Measurements from ENCODE around the gene GNE.

DNA sequence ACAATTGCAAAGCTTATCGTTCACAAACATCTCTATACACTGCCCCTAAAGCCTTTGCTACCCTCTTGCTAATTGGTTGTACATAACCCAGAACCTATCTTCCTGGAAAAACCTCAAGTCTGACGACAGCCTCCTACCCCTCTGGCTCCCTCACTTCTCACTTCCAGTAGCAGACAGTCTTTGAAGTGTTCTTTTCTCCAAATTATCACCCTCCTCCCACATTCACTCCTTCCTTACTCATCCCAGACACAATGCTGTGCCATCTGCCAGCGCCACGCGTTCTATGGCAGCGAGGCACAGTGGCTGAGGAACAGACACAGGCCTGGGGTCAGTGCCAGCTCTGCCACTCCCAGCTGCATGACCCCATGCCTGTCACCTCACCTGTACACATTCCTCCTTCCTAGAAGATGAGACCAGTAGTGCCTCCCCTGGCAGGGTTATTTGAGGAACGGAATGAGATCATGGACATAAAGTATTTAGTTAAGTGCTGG lies 39.8 kb downstream of the GNE start:
- TF ChIP-seq, protein P1, sequence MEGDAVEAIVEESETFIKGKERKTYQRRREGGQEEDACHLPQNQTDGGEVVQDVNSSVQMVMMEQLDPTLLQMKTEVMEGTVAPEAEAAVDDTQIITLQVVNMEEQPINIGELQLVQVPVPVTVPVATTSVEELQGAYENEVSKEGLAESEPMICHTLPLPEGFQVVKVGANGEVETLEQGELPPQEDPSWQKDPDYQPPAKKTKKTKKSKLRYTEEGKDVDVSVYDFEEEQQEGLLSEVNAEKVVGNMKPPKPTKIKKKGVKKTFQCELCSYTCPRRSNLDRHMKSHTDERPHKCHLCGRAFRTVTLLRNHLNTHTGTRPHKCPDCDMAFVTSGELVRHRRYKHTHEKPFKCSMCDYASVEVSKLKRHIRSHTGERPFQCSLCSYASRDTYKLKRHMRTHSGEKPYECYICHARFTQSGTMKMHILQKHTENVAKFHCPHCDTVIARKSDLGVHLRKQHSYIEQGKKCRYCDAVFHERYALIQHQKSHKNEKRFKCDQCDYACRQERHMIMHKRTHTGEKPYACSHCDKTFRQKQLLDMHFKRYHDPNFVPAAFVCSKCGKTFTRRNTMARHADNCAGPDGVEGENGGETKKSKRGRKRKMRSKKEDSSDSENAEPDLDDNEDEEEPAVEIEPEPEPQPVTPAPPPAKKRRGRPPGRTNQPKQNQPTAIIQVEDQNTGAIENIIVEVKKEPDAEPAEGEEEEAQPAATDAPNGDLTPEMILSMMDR (tag by site-specific recombination; IDR thresholded peaks at IDR 0.05) = no peak
- TF ChIP-seq ZSCAN16 (tag by site-specific recombination; IDR thresholded peaks at IDR 0.05) (no peak), YY2 (tag by site-specific recombination; IDR thresholded peaks at IDR 0.05) (no peak), KLF1 (tag by site-specific recombination; IDR thresholded peaks at IDR 0.05) (no peak)
- TF ChIP-seq, protein P2, sequence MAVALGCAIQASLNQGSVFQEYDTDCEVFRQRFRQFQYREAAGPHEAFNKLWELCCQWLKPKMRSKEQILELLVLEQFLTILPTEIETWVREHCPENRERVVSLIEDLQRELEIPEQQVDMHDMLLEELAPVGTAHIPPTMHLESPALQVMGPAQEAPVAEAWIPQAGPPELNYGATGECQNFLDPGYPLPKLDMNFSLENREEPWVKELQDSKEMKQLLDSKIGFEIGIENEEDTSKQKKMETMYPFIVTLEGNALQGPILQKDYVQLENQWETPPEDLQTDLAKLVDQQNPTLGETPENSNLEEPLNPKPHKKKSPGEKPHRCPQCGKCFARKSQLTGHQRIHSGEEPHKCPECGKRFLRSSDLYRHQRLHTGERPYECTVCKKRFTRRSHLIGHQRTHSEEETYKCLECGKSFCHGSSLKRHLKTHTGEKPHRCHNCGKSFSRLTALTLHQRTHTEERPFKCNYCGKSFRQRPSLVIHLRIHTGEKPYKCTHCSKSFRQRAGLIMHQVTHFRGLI (tag by site-specific recombination; IDR thresholded peaks at IDR 0.05) = no peak
